CD4-positive, alpha-beta T cell treated with Interleukin-6 at 100 ng/mL for 8 hours (primary cell): Measurements from ENCODE around the gene PTBP3.
"Not testable (repeated sequence)": the region's sequence is repeated elsewhere in the genome, so short reads cannot be mapped to it uniquely, and the experiment has no call there.

Experiments used
- DNase-seq: peaks from one replicate; pipeline ENCODE4 v3.0.0-alpha.2; 2020; ENCODE audit warnings: mixed read lengths, low spot score

The PTBP3 gene

DNA sequence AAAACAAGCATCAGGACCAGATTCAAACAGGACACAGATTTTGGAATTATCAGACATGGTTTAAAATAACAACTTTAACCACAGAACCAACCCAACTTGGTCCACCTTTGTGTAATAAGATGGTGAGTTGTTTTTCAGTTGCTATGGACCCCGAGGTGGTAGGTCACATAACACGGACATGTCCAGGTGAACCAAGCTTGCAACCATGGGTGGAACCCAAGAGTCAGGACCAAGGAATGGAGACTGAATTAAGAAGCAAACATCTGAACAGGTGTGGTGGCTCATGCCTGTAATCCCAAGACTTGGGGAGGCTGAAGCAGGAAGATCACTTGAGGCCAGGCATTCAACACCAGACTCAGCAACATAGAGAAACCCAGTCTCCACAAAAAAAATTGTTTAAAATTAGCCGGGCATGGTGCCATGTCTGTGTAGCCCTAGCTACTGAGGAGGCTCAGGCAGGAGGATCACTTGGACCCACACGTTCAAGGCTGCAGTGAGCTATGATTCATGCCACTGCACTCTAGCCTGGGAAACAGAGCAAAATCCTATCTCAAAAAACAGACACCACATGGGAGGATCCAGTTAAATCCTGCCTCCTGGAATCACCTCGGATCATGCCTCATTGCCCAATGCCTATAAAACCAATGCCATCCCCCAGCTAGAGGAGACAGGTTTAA lies 10.6 kb downstream of the PTBP3 start:
- no peak for DNase-seq

DNA sequence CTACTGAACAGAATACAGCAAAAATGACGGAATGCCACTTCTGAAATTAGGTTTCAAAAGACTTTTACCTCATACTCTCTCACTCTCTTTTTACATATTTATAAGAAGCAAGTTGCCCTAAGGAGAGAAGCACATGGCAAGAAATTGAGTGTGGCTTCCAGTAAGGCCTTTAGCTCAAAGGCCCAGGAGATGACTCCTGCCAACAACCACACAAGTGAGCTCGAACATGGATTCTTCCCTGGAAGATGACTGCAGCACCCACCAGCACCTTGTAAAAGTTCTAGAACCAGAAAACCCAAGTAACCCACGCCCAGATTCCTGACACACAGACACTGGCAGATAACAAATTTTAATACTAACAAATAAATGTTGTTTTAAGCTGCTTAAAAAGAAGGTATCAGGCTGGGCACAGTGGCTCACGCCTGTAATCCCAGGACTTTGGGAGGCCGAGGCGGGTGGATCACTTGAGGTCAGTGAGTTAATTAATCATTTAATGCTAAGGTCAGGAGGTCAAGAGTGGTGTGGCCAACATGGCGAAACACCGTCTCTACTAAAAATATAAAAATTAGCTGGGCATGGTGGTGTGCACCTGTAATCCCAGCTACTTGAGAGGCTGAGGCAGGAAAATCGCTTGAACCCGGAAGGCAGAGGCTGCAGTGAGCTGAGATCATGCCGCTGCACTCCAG lies 17.0 kb downstream of the PTBP3 start:
- DNase-seq: no peak

DNA sequence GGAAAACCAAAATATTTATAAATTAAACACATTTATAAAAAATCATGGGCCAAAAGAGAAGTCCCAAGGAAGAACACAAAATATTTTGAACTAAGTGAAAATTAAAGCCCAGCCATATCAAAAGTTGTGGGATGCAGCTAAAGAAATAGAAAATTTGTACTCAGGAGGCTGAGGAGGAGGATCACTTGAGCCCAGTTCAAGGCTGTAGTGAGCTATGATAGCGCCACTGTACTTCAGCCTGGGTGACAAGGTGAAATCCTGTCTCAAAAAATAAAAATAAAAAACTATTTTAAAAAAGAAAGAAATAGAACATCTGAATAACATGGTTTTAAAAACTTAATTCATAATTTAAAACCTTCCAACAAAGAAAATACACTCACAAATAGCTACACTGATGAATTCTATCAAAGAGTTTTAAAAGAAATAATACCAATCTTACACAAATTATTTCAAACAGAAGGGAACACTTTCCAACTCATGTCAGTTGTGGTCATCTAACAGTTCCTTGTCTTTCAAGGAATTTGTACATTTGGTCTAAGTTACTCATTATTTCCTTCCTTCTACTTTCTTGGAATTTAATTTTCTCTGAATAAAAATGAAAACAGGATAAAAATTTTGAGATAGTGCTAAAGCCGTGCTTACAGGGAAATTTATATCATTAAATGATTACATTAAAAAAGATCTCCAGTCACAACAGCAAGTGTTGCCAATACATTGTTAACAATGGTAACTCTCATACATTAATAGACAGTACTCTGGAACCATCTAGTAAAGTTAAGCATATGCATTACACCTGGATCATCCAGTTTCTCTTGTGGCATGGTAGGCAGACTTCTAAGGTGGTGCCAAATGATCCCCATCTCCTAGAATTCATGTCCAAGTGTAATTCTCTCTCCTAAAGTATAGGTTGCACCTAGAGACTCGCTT lies 17.8 kb downstream of the PTBP3 start:
- no peak for DNase-seq

DNA sequence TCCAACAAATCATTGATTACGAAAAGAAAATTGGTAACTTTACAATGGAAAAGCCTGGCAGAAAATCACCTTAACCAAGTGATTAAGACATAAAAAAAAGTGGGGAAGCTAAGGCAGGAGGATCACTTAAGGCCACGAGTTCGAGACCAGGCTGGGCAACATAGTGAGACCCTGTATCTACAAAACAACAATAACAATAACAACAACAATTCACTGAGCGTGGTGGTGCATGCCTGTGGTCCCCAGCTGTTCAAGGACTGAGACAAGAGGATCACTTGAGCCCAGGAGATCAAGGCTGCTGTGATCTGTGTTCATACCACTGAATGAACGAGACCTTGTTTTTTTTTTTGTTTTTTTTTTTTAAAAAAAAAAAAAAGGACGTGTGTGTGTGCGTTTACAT lies 21.3 kb downstream of the PTBP3 start:
- DNase-seq: no peak

DNA sequence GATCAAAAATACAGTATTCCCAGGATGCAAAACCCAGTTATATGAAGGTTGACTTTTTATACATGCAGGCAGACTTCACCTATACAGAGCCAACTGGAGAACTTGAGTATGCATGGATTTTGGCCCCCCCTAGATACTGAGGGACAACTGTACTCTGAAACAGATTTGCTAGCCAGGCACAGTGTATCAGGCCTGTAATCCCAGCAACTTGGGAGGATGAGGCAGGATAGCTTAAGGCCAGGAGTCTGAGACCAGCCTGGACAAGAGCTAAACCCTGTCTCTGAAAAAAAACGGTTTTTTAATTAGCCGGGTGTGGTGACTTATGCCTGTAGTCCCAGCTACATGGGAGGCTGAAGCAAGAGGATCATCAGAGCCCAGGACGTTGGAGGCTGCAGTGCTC lies 21.9 kb downstream of the PTBP3 start:
- DNase-seq: no peak

DNA sequence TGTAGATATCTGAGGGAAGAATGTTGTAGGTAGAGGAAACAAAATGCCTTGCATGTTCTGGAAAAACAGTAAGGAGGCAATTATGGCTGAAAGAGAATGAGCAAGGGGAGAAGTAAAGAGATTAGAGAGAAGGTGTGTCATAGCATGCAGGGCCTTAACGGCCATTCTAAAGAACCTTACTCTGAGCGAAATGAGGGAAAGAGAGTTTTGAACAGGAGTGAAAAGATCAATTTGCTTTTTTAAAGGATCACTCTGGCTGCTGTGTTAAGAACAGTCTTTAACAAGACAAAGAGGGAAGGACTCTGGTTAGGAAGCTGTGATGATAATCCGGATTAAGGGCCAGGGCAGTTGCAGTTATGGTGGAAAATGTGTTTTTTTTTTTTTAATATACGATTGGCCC lies 22.6 kb downstream of the PTBP3 start:
- no peak for DNase-seq

DNA sequence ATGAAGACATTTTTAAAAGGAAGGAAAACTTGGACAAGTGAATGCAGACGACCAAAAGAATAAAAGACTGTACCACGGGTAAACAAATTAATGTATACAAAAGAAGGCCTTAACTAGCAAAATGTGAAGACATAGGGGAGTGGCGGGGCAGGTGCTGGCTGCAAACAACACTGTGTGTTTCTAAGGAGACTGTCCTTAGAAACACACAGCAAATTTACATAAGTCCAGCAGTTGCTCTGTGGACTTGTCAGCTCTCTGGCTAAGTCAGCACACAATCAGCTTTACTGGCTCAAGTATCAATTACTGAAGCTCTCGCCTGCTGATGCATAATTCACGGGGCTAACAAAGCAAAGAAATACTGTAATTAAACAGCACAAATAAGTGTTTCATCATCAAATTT lies 24.8 kb downstream of the PTBP3 start:
- DNase-seq: no peak

DNA sequence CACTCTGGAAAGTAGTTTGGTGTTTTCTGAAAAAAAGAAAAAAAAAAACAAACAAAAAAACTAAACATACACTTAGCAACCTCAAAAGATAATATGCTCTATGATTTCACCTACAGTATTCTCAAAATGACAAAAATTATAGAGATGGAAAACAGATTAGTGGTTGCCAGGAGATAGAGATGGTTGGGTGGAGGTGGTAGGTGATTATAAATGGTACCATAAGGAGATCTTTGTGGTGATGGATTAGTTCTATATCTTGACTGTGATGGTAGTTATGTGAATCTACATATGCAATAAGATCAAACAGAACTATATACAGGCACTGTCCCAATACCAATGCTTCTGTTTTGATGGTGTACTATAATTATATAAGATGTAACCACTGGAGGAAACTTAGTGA lies 32.0 kb downstream of the PTBP3 start:
- DNase-seq: no peak

DNA sequence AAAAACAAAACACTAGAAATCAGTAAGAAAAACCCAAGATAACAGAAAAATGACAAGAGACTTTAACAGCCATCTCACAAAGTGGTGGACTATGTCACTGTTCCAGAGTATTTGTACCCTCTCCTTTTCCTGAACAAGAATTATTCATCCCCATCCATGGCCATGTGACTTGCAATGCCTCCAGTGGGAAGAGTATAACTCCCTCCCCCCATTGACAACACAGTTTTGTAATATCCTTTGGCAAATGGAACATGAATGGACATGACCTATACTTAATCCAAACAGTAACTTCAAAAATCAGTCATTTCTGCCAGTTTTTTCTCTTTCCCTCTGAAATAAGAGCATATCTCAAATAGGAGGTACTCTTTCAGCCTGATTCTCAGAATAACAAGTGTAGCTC lies 33.9 kb downstream of the PTBP3 start:
- DNase-seq: no peak

DNA sequence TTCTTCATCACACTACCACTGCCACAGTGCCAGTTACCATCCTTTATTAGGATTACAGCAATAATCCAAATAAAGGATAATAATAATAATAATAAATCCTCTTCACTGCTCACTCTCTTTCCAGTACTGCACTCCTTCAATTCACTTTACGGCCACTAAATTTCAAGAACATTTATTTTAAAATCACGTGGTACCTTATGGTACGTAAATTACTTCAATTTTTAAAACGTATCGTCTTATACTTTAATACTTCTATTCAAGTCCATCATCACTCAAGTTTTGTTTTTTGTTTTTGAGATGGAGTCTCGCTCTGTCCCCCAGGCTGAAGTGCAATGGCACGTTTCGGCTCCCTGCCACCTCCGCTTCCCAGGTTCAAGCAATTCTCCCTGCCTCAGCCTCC lies 36.5 kb downstream of the PTBP3 start:
- no peak for DNase-seq

DNA sequence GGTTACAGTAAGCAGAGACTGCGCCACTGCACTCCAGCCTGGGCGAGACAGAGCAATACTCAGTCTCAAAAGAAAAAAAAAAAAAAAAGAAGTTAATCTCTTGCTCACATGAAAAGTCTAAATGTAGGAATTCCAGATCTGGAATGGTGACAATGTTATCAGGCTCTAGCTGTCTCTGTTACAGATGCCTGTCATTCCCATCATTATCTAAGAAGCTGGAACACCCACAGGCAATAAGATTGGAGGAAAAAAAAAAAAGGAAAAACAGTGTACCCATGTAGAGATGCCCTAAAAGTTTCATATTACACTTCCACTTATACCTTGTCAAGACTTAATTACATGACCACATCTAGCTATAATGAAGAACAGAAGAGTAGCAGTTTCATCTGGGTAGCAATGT lies 38.2 kb downstream of the PTBP3 start:
- DNase-seq: no peak

DNA sequence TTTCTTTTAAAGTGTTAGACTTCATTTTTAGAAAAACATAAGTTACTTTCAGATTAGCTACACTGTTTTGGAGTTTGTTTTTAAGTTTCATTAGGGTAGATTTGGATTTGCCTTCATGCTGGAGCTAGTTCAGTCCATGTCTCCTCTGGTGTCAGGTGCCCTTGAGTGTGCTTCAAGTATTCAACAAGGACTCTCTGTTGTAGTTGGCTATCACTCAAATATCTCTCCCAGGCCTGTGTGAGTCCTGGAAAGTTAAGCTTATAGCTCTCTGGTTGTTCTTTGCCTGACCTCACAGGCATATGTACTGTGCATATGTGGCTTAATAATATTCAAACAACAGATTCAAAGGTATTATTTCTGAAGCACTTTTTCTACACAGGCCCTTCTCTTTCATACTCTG lies 45.4 kb downstream of the PTBP3 start:
- no peak for DNase-seq

DNA sequence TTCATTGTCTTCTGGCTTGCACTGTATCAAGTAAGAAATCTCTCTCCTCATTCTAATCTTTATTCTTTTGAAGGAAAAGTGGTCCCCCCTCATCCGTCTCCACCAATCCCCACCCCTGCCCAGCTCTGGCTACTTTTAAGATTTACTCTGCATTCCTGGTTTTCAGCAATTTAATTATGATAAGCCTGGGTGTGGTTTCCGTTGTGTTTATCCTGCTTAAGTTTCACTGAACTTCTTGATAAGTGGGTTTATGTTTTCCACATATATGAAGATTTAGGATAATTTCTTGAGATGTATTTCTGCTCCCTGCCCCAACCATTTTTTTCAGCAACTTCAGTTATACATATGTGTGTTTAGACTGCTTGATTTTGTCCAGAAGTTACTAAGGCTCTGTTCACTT lies 46.5 kb downstream of the PTBP3 start:
- DNase-seq: no peak

DNA sequence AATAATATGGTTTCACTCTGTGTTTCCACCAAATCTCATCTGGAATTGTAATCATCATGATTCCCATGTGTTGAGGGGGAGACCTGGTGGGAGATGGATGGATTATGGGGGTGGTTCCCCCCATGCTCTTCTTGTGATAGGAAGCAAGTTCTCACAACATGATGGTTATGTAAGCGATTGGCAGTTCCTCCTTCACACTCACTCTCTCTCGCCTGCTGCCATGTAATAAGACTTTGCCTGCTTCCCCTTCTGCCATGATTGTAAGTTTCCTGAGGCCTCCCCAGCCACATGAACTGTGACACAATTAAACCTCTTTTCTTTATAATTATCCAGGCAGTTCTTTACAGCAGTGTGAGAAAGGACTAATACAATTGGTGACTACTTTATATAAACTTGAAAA lies 48.4 kb downstream of the PTBP3 start:
- no peak for DNase-seq

DNA sequence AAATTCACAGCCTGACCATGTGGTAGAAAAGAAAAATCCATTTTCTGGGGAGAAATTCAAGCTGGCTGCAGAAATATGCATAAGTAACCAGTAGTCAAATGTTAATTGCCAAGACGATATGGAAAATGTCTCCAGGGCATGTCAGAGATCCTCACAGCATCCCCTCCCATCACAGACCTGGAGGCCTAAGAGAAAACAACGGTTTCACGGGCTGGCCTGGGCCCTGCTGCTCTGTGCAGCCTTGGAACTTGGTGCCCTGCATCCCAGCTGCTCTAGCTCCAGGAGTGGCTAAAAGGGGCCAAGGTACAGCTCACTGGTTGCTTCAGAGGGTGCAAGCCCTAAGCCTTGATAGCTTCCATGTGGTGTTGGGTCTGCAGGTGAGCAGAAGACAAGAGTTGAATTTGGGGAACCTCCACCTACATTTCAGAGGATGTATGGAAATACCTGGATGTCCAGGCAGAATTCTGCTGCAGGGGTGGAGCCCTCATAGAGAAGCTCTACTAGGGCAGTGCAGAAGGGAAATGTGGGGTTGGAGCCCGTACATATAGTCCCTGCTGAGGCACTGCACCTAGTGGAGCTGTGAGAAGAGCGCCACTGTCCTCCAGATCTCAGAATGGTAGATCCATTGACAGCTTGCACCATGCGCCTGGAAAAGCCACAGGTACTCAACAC lies 49.7 kb downstream of the PTBP3 start:
- DNase-seq: no peak

DNA sequence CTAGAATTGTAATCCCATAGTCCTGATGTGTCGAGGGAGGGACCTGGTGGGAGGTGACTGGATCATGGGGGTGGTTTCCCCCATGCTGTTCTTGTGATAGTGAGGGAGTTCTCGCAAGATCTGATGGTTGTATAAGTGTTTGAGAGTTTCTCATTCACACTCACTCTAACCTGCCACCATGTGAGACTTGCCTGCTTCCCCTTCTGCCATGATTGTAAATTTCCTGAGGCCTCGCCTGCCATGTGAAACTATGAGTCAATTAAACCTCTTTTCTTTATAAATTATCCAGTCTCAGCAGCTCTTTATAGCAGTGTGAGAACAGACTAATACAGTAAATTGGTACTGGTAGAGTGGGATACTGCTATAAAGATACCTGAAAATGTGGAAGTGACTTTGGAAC lies 50.6 kb downstream of the PTBP3 start:
- DNase-seq: not testable (repeated sequence)

DNA sequence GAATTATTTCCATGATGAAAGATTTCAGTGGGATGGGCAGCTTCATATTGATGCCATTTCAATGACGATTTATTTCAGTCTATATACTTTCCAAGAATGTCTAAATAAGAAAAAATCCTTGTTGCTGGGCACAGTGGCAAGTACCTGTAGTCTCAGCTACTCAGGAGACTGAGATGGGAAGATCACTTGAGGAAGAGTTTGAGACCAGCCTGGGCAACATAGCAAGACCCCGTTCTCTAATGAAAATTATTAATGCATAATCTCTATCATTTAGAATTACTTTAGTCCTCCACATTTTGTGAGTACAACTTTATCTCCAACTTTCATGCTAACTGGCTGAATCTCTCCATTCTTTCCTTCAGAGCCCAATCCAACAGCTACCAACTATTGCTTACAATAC lies 52.5 kb downstream of the PTBP3 start:
- DNase-seq: no peak

DNA sequence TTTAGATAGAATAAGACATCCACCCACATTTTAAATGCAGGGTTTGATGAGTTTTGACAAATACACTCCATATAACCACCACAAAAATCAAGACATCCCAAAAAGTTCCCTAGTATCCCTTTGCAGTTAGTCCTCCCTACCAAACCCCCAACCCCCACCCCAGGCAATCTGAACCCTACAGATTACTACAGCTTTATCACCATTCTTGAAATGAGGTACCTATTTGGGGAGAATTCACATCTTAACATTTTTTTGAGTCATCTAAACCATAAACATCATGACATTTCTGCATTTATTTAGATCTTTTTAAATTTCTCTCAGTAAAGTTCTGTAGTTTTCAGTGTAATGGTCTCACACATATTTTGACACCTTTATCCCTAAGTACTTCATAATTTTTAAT lies 53.9 kb downstream of the PTBP3 start:
- no peak for DNase-seq

DNA sequence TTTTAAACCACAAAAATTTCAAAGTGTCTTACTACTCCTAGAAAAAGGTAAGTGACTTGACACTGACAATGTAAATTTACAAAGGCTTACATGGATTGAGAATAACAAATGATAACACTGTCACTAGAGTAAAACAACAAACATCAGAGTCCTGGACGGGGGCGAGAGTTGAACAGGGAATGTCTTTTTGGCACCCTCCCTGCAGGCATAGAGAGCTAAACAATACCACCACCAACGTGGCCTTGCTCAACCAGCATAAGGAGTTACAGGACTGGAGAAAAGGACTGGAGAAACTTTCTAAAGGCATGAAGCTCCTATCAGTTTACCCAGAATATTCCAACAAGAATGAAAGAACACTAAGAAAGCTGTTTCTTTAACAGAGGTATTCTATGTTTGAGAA lies 55.3 kb downstream of the PTBP3 start:
- no peak for DNase-seq

DNA sequence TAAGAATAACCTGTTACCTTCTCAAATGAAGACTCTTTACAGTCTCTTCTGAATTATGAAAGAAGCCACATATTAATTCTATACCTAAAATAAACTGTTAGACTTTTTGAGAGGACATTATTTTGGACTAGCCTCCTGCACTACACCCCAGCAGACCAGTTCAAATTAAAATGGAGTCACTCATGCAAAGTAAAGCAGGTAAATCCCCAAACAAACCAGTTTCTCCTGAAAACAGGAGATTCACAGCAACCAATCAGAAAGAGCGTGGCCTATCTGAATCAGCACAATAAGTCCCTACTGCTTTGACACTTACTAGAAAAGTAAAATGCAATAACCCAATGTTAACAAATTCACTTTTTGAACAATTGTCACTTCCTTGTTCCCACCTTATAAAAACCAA lies 58.8 kb downstream of the PTBP3 start:
- no peak for DNase-seq

DNA sequence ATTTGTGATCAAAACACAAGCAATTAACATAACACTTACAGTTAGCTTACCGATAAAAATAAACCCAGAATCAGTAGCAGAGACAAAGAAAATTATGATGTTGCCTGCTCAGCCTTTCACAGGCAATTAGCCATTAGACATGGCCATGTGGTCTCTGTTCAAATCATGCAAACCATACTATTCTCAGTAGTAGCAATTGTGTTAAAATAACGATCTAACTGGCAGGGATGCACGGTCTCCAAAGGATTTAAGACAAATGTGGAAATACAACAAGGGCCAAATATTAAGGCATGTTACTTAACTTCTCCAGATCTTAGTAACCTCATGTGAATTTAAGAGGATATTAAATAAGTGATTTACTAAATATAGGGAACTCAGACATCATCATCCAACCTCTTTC lies 59.5 kb downstream of the PTBP3 start:
- no peak for DNase-seq

DNA sequence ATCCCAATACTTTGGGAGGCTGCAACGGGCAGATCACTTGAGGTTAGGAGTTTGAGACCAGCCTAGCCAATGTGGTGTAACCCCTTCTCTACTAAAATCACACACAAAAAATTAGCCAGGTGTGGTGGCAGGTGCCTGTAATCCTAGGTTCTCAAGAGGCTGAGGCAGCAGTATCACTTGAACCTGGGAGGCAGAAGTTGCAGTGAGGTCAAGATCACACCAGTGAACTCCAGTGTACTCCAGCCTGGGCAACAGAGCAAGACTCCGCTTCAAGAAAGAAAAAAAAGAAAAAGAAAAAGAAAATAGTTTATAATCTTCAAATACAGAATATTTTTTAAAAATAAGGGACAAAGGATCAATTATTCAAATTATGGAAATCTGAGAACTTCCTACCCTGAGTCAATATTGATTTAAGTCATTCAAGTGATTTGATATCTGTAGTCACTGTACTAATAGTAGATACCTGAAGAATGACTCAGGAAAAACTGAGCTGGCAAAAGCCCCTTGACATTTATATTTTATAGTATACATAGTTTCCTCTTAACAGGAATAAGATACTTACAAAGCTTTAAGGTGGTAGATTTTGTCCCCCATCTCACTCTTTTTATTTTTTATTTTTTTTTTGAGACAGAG lies 61.8 kb downstream of the PTBP3 start:
- no peak for DNase-seq
